Esophagus squamous epithelium (tissue), 4 donors: ENCODE data around the gene MKS1.

ENCODE experiments used
- POLR2A ChIP-seq, 4 donors: fragments of 450-650 bp; IDR thresholded peaks; one replicate each; pipeline ENCODE4 v1.6.1; 2017; ENCODE audit warnings: antibody characterized with exemption in 4 of 4, mild to moderate bottlenecking in 4 of 4, moderate library complexity in 3 of 4
- TF ChIP-seq, protein P1 (sequence below), 6 experiments: fragments of 450-650 bp in 4 of 6; fragments of 200-600 bp in 2 of 6; sonication (generic) in 2 of 6; IDR thresholded peaks; one replicate each; pipeline ENCODE4 v1.5.1; 2016 to 2019; ENCODE audit warnings: antibody characterized with exemption in 6 of 6, mild to moderate bottlenecking in 4 of 6, moderate library complexity in 4 of 6

DNA sequence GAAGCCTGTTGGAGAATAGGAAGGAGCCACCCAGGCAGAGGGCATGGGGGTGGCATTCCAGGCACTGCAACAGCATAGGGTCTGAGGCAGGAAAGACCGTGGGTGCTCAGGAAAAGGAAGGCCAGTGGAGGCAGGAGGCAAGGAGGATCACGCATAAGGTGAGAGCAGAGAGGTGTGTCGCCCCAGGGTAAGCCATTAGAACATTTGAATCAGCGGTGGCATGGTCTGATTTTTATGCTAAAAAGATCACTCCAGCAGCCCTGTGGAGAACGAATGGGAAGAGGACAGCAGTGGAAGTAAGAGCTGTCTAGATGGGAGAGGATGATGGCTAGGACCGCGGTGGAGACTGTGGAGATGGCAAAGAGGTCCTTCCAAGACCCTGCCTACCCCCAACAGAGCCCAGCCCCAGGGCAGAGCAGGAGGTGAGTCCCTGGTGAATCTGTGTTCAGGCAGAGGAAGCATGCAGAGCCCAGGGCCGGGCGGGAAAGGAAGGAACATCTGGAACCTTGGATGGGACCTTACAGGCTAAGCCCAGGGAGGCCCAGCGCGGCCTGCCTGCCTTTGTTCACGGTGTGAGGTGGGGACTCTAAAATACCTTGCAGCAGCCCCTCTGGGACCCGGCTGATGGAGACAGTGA is 27.2 kb upstream of the MKS1 start:
- TF ChIP-seq, protein P1, sequence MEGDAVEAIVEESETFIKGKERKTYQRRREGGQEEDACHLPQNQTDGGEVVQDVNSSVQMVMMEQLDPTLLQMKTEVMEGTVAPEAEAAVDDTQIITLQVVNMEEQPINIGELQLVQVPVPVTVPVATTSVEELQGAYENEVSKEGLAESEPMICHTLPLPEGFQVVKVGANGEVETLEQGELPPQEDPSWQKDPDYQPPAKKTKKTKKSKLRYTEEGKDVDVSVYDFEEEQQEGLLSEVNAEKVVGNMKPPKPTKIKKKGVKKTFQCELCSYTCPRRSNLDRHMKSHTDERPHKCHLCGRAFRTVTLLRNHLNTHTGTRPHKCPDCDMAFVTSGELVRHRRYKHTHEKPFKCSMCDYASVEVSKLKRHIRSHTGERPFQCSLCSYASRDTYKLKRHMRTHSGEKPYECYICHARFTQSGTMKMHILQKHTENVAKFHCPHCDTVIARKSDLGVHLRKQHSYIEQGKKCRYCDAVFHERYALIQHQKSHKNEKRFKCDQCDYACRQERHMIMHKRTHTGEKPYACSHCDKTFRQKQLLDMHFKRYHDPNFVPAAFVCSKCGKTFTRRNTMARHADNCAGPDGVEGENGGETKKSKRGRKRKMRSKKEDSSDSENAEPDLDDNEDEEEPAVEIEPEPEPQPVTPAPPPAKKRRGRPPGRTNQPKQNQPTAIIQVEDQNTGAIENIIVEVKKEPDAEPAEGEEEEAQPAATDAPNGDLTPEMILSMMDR (IDR thresholded peaks at IDR 0.05) = no peak
- no peak for TF ChIP-seq POLR2A (IDR thresholded peaks at IDR 0.05)
